ENCODE data around the gene CERKL. TPM values are rescaled to one million over a fixed set of nuclear protein-coding genes. Genes with fewer than 3 reads are reported as not detected.

CERKL gene
- total and polyA plus RNA-seq, 2 donors from 2014 or later, result 7.8 to 8.0 TPM

GRCh38 chr2:181623159-181623558 lies 33.7 kb downstream of the CERKL start:
- H3K27me3 ChIP-seq (ENCODE audit: control insufficient read depth, insufficient read depth, low read length), result no peaks in the 10 kb centered on the region
- H3K36me3 ChIP-seq (ENCODE audit: control insufficient read depth in 2 of 3, insufficient read depth in 3 of 3, low read length in 3 of 3), result no peaks in the 10 kb centered on the region
- H3K4me1 ChIP-seq (ENCODE audit: control insufficient read depth in 2 of 3, insufficient read depth in 2 of 3, low read depth in 1 of 3, low read length in 3 of 3), result peaks cover 0 to 9% (median 0%) of the 10 kb centered on the region in 3 donors
- TF ChIP-seq CTCF (IDR thresholded peaks at IDR 0.05; ENCODE audit: borderline replicate concordance, extremely low read depth, insufficient read depth), result no peak
- DNase-seq (no peak), FAIRE-seq (no peak)
- H3K4me3 ChIP-seq (ENCODE audit: low read length in 3 of 3), result no peak overlapping the region
- intact Hi-C loops (cut with DNase I), result no loop called here
- no peaks in the 10 kb centered on the region for H3K9me3 ChIP-seq (ENCODE audit: control insufficient read depth in 2 of 3, insufficient read depth in 1 of 3, low read length in 3 of 3)
- no peak overlapping the region for H3K9ac ChIP-seq (ENCODE audit: low read length in 3 of 3)
- H3K27ac ChIP-seq (ENCODE audit: low read depth in 2 of 2, low read length in 2 of 2), result no peak overlapping the region

GRCh38 chr2:181621779-181622490 lies 35.0 kb downstream of the CERKL start:
- no peak for FAIRE-seq
- peaks cover 0 to 9% (median 0%) of the 10 kb centered on the region in 3 donors for H3K4me1 ChIP-seq (ENCODE audit: control insufficient read depth in 2 of 3, insufficient read depth in 2 of 3, low read depth in 1 of 3, low read length in 3 of 3)
- H3K27ac ChIP-seq (ENCODE audit: low read depth in 2 of 2, low read length in 2 of 2), result no peak overlapping the region
- H3K9ac ChIP-seq (ENCODE audit: low read length in 3 of 3), result no peak overlapping the region
- intact Hi-C loops (cut with DNase I), result no loop called here
- H3K36me3 ChIP-seq (ENCODE audit: control insufficient read depth in 2 of 3, insufficient read depth in 3 of 3, low read length in 3 of 3), result no peaks in the 10 kb centered on the region
- no peaks in the 10 kb centered on the region for H3K27me3 ChIP-seq (ENCODE audit: control insufficient read depth, insufficient read depth, low read length)
- no peaks in the 10 kb centered on the region for H3K9me3 ChIP-seq (ENCODE audit: control insufficient read depth in 2 of 3, insufficient read depth in 1 of 3, low read length in 3 of 3)
- no peak for TF ChIP-seq CTCF (IDR thresholded peaks at IDR 0.05; ENCODE audit: borderline replicate concordance, extremely low read depth, insufficient read depth)
- no peak overlapping the region for H3K4me3 ChIP-seq (ENCODE audit: low read length in 3 of 3)
- no peak for DNase-seq

GRCh38 chr2:181619516-181619915 lies 37.4 kb downstream of the CERKL start:
- intact Hi-C loops (cut with DNase I), result no loop called here
- no peak overlapping the region for H3K9ac ChIP-seq (ENCODE audit: low read length in 3 of 3)
- FAIRE-seq (no peak), DNase-seq (no peak)
- H3K4me1 ChIP-seq (ENCODE audit: control insufficient read depth in 2 of 3, insufficient read depth in 2 of 3, low read depth in 1 of 3, low read length in 3 of 3), result peaks cover 0 to 9% (median 0%) of the 10 kb centered on the region in 3 donors
- no peak overlapping the region for H3K4me3 ChIP-seq (ENCODE audit: low read length in 3 of 3)
- no peak overlapping the region for H3K27ac ChIP-seq (ENCODE audit: low read depth in 2 of 2, low read length in 2 of 2)
- no peaks in the 10 kb centered on the region for H3K36me3 ChIP-seq (ENCODE audit: control insufficient read depth in 2 of 3, insufficient read depth in 3 of 3, low read length in 3 of 3)
- no peaks in the 10 kb centered on the region for H3K27me3 ChIP-seq (ENCODE audit: control insufficient read depth, insufficient read depth, low read length)
- no peak for TF ChIP-seq CTCF (IDR thresholded peaks at IDR 0.05; ENCODE audit: borderline replicate concordance, extremely low read depth, insufficient read depth)
- H3K9me3 ChIP-seq (ENCODE audit: control insufficient read depth in 2 of 3, insufficient read depth in 1 of 3, low read length in 3 of 3), result no peaks in the 10 kb centered on the region

All from kidney (tissue), 14 donors.